ENCODE results near the gene KIF2C. TPM values are rescaled to one million over a fixed set of nuclear protein-coding genes. Genes with fewer than 3 reads are reported as not detected.
A peak's percentile ranks its signal among the peaks of the same experiment; 100 is the strongest.

KIF2C gene
- total RNA-seq, 1 experiment from 2014 or later = 69.4 TPM

DNA sequence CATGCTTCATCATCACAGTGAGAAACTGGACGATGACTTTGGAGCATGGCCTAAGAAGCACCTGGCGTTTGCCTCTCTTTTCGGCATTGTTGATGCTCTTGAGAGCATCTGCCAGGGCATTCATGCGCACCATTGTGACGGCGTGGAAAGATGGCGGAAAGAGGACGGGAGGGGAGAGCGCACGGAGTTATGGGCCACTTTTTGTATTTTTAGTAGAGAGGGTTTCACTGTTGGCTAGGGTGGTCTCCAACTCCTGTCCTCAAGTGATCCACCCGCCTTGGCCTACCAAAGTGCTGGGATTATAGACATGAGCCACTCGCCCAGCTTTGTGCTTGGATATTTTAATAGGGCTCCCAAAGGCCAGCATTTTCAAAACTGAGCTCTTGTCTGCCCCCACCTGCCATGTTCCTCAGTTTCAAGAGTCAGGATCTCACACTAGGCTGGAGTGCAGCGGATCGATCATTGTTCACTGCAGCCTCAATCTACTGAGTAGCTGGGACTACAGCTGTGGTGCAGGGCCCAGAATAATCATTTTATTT is 41.0 kb downstream of the KIF2C start:
- POLR2A ChIA-PET = no interaction called here
- Histone ChIP-seq H3K27ac (ENCODE audit: low read length) (no peak overlapping the region), H3K4me3 (ENCODE audit: low read depth in 2 of 2, low read length in 2 of 2) (no peak overlapping the region), H3K4me1 (ENCODE audit: control insufficient read depth, insufficient read depth, low read length) (peaks cover 10% of the 10 kb centered on the region), H3K9me3 (ENCODE audit: control insufficient read depth, insufficient read depth, low read depth, low read length) (no peaks in the 10 kb centered on the region), H3K36me3 (ENCODE audit: control insufficient read depth, insufficient read depth, low read length) (peaks cover 17% of the 10 kb centered on the region; the same call in 1 of the 2 replicates), H3K27me3 (ENCODE audit: control insufficient read depth, insufficient read depth, low read length) (no peaks in the 10 kb centered on the region)
- intact Hi-C loops (cut with micrococcal nuclease; ENCODE audit: unreplicated experiment) (no loop called here), in situ Hi-C loops (cut with HindIII; ENCODE audit: low pct_unique_long_range_greater_than_20kb, low sequenced_read_pairs) (no loop called here)
- no TSS peak for BruUV-seq (replicated peaks)
- CTCF ChIA-PET = interaction anchor here (0.7 kb wide), 2 partner anchors 10 to 28 kb away, joined by 3 read pairs; partner anchors contain the start of gene BTBD19
- TF ChIP-seq SIN3A (IDR thresholded peaks at IDR 0.05; ENCODE audit: borderline replicate concordance, insufficient read depth, low read depth, low read length) (no peak), POLR2AphosphoS5 (IDR thresholded peaks at IDR 0.05; ENCODE audit: low read depth, low read length) (no peak; the same call in none of the 2 replicates), TCF7L2 (IDR thresholded peaks at IDR 0.05; ENCODE audit: low read depth, low read length) (no peak)
- TF ChIP-seq, protein P1, sequence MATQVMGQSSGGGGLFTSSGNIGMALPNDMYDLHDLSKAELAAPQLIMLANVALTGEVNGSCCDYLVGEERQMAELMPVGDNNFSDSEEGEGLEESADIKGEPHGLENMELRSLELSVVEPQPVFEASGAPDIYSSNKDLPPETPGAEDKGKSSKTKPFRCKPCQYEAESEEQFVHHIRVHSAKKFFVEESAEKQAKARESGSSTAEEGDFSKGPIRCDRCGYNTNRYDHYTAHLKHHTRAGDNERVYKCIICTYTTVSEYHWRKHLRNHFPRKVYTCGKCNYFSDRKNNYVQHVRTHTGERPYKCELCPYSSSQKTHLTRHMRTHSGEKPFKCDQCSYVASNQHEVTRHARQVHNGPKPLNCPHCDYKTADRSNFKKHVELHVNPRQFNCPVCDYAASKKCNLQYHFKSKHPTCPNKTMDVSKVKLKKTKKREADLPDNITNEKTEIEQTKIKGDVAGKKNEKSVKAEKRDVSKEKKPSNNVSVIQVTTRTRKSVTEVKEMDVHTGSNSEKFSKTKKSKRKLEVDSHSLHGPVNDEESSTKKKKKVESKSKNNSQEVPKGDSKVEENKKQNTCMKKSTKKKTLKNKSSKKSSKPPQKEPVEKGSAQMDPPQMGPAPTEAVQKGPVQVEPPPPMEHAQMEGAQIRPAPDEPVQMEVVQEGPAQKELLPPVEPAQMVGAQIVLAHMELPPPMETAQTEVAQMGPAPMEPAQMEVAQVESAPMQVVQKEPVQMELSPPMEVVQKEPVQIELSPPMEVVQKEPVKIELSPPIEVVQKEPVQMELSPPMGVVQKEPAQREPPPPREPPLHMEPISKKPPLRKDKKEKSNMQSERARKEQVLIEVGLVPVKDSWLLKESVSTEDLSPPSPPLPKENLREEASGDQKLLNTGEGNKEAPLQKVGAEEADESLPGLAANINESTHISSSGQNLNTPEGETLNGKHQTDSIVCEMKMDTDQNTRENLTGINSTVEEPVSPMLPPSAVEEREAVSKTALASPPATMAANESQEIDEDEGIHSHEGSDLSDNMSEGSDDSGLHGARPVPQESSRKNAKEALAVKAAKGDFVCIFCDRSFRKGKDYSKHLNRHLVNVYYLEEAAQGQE (IDR thresholded peaks at IDR 0.05; ENCODE audit: insufficient read depth in 1 of 2, low read depth in 2 of 2, low read length in 1 of 2) = no peak
- TF ChIP-seq, protein P2, sequence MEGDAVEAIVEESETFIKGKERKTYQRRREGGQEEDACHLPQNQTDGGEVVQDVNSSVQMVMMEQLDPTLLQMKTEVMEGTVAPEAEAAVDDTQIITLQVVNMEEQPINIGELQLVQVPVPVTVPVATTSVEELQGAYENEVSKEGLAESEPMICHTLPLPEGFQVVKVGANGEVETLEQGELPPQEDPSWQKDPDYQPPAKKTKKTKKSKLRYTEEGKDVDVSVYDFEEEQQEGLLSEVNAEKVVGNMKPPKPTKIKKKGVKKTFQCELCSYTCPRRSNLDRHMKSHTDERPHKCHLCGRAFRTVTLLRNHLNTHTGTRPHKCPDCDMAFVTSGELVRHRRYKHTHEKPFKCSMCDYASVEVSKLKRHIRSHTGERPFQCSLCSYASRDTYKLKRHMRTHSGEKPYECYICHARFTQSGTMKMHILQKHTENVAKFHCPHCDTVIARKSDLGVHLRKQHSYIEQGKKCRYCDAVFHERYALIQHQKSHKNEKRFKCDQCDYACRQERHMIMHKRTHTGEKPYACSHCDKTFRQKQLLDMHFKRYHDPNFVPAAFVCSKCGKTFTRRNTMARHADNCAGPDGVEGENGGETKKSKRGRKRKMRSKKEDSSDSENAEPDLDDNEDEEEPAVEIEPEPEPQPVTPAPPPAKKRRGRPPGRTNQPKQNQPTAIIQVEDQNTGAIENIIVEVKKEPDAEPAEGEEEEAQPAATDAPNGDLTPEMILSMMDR (IDR thresholded peaks at IDR 0.05) = no peak
- DNase-seq (ENCODE audit: low read depth, low spot score) (no peak), ATAC-seq (no peak)

DNA sequence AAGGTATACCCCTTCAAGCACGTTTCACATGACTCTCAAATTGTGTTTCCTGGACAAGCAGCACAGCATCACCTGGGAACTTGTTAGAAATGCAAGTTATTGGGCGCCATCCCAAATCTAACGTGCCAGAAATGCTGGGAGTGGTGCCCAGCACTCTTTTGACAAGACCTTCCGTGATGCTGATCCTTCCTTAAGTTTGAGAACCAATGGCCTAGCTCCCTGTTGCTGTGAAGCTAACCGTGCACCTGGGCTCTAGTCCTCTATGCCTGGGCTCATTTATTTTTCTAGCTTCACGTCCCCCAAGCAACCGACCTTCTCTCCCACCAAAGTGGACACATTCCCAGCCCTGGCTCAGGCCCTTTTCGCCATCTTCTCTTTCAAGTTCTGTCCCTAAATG is 44.1 kb downstream of the KIF2C start:
- H3K4me1 ChIP-seq (ENCODE audit: control insufficient read depth, insufficient read depth, low read length) = no peaks in the 10 kb centered on the region; the same call in 1 of the 2 replicates
- H3K36me3 ChIP-seq (ENCODE audit: control insufficient read depth, insufficient read depth, low read length) = no peaks in the 10 kb centered on the region
- no peaks in the 10 kb centered on the region for H3K27me3 ChIP-seq (ENCODE audit: control insufficient read depth, insufficient read depth, low read length)
- POLR2A ChIA-PET = interaction anchor here (0.7 kb wide), 1 partner anchor 9 kb away, joined by 4 read pairs; the partner anchor contains the start of gene RPS8
- TF ChIP-seq, protein P2 (IDR thresholded peaks at IDR 0.05) = no peak
- no peak for TF ChIP-seq SIN3A (IDR thresholded peaks at IDR 0.05; ENCODE audit: borderline replicate concordance, insufficient read depth, low read depth, low read length)
- no peak; the same call in 1 of the 2 replicates for TF ChIP-seq POLR2AphosphoS5 (IDR thresholded peaks at IDR 0.05; ENCODE audit: low read depth, low read length)
- TF ChIP-seq, protein P1 (IDR thresholded peaks at IDR 0.05; ENCODE audit: insufficient read depth in 1 of 2, low read depth in 2 of 2, low read length in 1 of 2) = no peak
- no peak for TF ChIP-seq TCF7L2 (IDR thresholded peaks at IDR 0.05; ENCODE audit: low read depth, low read length)
- ATAC-seq = peak; percentile 14; the same call in 1 of the 2 replicates
- no peaks in the 10 kb centered on the region for H3K9me3 ChIP-seq (ENCODE audit: control insufficient read depth, insufficient read depth, low read depth, low read length)
- in situ Hi-C loops (cut with HindIII; ENCODE audit: low pct_unique_long_range_greater_than_20kb, low sequenced_read_pairs) (no loop called here), intact Hi-C loops (cut with micrococcal nuclease; ENCODE audit: unreplicated experiment) (no loop called here)
- CTCF ChIA-PET = interaction anchor here (0.6 to 1.1 kb wide), 4 partner anchors 9 to 289 kb away, joined by 3 to 9 read pairs (median 5); no protein-coding TSS in a partner anchor
- no peak for DNase-seq (ENCODE audit: low read depth, low spot score)
- BruUV-seq (replicated peaks) = no TSS peak
- H3K4me3 ChIP-seq (ENCODE audit: low read depth in 2 of 2, low read length in 2 of 2) = peak overlapping the region; percentile 14 to 24
- H3K27ac ChIP-seq (ENCODE audit: low read length) = no peak overlapping the region

Data from Panc1 (cell line).